ENCODE measurements around the gene DROSHA.
"Not testable (repeated sequence)": the region's sequence is repeated elsewhere in the genome, so short reads cannot be mapped to it uniquely, and the experiment has no call there.

DROSHA gene

DNA sequence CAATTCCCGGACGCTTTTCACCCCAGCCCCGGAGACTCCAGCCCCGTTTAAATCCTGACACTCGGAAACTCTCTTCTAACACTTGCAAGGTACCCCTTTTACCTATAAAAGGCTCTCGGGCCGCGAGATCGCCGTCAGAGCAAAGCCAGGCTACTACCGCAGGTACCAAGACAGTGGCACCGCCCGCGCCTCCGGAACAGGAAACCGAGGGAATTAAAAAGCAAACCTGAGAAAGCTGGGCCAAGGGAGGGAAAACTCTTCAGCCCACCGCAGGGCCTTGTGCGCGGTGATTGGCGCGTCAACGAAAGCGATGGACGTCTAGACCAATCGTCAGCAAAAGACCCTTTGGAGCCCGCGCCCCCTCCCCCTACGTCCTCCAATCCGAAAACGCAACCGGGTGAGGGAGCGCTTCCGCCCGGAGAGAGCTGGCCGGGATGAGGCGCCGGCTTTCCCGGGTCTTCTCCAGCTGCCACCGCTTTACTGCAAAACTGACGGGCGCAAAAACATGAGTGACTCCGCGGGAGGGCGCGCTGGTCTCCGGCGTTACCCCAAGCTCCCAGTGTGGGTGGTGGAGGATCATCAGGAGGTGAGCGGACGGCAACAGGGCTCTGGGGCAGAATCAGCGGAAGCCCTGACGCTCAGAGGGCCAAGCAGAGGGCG lies at the start of gene DROSHA, which contains the start of gene C5orf22:
Gene DROSHA, minus strand, starts transcription at position 206 of the 660 bp plus-strand sequence. CDS start 3,034 bp downstream, outside the sequence.
Gene C5orf22, plus strand, starts transcription at position 414 of the 660 bp plus-strand sequence. Its CDS starts 92 bp downstream, at position 506.
- DNase-seq (ENCODE audit: low read depth in 1 of 2, low spot score in 1 of 2): peak; percentile 73 to 84

GRCh38 chr5:31579558-31579957 lies 47.7 kb upstream of the DROSHA start:
- DNase-seq (ENCODE audit: low read depth in 1 of 2, low spot score in 1 of 2): no peak

DNA sequence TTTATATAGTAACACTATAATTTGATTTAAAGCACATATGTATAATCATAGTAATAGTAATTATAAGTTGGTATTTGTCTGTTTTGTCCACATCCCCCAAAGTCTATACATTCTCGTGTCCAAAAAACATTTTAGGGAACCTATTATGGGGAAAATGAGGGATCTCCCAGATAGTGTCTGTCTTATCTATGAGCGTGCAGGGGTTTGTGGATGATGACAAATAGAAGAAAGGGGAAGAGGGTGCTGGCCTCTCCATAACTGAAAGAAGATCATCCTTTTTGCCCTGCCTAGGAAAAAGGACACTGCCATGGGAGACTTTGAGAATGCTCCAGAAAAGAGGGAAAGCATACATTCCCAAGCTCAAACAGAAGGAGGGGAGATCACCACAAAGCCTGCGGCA lies 45.5 kb upstream of the DROSHA start:
- DNase-seq (ENCODE audit: low read depth in 1 of 2, low spot score in 1 of 2): no peak

GRCh38 chr5:31574772-31575171 lies 42.9 kb upstream of the DROSHA start:
- DNase-seq (ENCODE audit: low read depth in 1 of 2, low spot score in 1 of 2): no peak

DNA sequence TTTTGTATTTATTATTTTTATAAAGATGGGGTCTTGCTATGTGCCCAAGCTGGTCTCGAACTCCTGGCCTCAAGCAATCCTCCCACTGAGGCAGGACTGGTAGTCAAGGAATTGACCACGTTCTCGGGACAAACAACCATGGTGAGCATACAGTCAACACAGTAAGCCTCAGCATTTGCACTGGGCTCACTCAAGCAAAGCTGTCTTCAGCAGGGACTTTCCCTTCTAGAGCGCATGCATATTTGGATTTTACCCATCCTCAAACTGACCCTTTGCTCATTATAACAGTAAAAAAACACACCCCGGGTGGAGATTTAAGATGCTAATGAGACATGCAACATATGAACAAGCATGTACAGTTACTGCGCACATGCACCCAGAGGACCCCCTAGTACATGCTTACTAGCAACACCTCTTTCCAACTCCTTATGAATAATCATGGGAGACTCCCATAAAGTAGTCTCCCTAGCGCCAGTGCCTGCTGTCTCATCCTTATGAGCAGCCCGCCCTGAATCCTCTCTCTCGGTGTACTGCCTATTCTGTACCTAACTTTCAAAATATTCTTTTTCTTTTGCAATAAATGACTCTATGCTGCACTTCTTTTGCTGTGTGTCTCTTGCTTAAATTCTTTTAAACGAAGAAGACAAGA lies 41.7 kb upstream of the DROSHA start:
- no peak for DNase-seq (ENCODE audit: low read depth in 1 of 2, low spot score in 1 of 2)

DNA sequence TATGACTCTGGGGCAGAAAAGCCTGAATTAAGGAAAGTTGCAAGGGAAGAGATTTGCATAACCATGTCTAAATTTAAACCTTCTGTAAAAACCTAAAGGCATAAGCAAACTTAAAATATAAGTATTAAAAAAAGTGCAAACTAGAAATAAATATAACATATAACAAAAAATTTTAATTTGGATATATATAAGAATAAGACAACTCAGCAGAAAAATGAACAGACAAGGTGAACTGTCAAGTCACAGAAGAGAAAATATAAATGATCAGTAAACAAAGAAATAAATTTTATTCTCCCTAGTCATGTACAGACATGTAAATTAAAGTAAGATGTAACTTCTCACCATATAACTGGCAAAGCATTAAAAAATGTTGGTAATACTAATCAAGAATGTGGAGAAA lies 37.2 kb upstream of the DROSHA start:
- DNase-seq (ENCODE audit: low read depth in 1 of 2, low spot score in 1 of 2): no peak

- DNase-seq (ENCODE audit: low read depth in 1 of 2, low spot score in 1 of 2): no peak
Measured at GRCh38 chr5:31568302-31568835, 36.5 kb upstream of the DROSHA start.

DNA sequence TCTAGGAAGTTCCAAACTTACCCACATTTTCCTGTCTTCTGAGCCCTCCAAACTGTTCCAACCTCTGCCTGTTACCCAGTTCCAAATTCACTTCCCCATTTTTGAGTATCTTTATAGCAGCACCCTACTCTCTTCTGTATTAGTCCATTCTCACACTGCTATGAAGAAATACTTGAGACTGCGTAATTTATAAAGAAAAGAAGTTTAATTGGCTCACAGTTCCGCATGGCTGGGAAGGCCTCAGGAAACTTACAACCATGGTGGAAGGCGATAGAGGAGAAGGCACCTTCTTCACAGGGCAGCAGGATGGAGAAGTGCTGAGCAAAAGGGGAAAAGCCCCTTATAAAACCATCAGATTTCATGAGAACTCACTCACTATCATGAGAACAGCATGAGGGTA lies 34.5 kb upstream of the DROSHA start:
- not testable (repeated sequence) for DNase-seq (ENCODE audit: low read depth in 1 of 2, low spot score in 1 of 2)

DNA sequence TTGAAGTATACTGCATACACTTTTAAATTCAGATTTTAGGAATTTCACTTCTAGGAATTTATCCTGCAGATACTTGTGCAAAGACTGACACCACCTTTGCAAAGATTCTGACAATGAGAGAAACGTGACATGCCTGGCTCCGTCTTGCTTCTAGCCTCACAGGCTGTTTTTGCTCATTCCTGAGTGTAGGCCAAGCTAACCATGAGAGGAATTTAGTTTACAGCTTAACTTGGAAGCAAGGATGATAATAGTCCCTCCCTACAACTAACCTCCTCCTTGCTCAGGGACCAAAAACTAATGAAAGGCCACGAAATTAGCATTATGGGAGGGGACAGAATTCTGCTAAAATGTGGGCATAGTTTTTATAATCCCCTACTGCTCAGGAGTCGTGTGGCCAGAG lies 31.3 kb upstream of the DROSHA start:
- no peak for DNase-seq (ENCODE audit: low read depth in 1 of 2, low spot score in 1 of 2)

GRCh38 chr5:31561946-31562345 lies 30.1 kb upstream of the DROSHA start:
- no peak for DNase-seq (ENCODE audit: low read depth in 1 of 2, low spot score in 1 of 2)

GRCh38 chr5:31559942-31560341 lies 28.0 kb upstream of the DROSHA start:
- DNase-seq (ENCODE audit: low read depth in 1 of 2, low spot score in 1 of 2): no peak

GRCh38 chr5:31556461-31556860 lies 24.6 kb upstream of the DROSHA start:
- DNase-seq (ENCODE audit: low read depth in 1 of 2, low spot score in 1 of 2): no peak

DNA sequence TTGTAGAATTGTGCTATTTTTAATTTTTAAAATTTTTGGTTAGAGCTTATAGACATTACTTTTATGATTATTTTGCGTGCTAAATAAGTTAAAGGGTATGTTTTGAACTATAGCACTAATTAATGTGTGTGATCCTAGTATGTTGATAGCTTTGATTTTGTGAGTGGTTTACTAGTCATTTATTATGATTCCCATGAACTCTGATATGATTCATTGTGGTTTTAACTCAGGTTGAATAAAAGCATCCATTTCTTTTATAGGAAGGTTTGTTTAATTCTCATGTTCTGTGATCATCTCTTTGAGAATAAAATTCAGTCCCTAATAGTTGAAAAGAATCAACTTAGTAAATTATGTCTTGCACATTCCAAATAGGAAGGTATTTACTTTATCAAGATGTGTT lies 22.7 kb upstream of the DROSHA start:
- DNase-seq (ENCODE audit: low read depth in 1 of 2, low spot score in 1 of 2): no peak

DNA sequence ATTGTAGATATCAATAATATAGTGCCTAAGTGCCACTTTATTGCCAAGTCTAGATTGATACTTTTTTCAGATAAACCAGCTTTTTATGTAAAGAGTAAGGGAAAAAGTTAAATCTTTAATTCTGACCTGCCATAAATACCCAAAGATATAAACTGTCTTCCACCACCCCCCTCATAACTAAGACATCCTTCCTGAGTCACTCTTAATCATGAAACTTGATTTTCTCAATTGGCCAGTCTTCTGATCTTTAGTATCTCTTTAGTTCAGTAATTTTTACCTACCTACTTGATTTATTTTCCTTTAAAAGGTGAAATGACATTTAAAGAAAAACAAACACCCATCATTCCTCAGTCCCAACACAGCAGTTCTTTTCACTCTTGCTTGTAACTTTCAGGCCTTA lies 22.0 kb upstream of the DROSHA start:
- DNase-seq (ENCODE audit: low read depth in 1 of 2, low spot score in 1 of 2): no peak

DNA sequence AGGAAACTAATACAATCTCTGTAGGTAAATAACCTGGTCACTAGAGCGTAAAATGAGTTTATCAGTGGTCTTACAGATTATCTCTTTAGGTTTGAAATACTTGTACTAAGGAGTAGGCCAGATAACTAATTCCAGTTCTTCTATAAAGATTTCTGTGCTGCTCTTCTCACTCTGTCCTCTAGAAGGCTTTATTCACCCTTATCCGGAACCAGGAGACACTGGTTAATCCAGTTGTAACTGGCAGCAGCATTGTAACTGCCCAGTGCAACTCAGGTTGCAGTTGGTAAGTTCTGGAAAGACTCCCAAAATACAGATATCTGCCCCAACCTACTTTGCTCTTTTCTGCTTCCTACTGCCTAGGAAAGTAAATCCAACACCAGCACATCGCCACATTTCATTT lies 20.0 kb upstream of the DROSHA start:
- no peak for DNase-seq (ENCODE audit: low read depth in 1 of 2, low spot score in 1 of 2)

GRCh38 chr5:31549114-31549513 lies 17.2 kb upstream of the DROSHA start:
- not testable (repeated sequence) for DNase-seq (ENCODE audit: low read depth in 1 of 2, low spot score in 1 of 2)

- no peak for DNase-seq (ENCODE audit: low read depth in 1 of 2, low spot score in 1 of 2)
Measured at GRCh38 chr5:31537851-31538250, 6.0 kb upstream of the DROSHA start.

- no peak for DNase-seq (ENCODE audit: low read depth in 1 of 2, low spot score in 1 of 2)
Measured at GRCh38 chr5:31537349-31537748, 5.5 kb upstream of the DROSHA start.

GRCh38 chr5:31536873-31537272 lies 5.0 kb upstream of the DROSHA start:
- no peak for DNase-seq (ENCODE audit: low read depth in 1 of 2, low spot score in 1 of 2)

- no peak for DNase-seq (ENCODE audit: low read depth in 1 of 2, low spot score in 1 of 2)
Measured at GRCh38 chr5:31534527-31535046, 2.7 kb upstream of the DROSHA start.

DNA sequence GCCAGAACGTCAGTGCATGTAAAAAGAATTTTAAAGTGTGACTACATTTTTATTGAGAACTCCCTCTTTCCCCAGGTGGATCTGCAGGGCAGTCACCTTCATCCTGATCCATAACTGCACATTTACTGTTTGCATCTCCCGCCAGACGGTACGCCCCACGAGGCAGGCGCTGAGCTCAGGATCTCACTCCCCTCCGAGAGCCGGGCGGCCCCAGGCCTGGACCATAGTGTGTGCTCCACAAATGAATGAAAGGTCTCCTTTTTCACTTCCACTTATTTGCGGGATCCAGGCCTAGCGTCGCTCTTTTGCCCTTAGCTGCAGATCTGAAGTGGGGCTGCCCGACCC lies 378 bp downstream of the DROSHA start:
- DNase-seq (ENCODE audit: low read depth in 1 of 2, low spot score in 1 of 2): no peak

DNA sequence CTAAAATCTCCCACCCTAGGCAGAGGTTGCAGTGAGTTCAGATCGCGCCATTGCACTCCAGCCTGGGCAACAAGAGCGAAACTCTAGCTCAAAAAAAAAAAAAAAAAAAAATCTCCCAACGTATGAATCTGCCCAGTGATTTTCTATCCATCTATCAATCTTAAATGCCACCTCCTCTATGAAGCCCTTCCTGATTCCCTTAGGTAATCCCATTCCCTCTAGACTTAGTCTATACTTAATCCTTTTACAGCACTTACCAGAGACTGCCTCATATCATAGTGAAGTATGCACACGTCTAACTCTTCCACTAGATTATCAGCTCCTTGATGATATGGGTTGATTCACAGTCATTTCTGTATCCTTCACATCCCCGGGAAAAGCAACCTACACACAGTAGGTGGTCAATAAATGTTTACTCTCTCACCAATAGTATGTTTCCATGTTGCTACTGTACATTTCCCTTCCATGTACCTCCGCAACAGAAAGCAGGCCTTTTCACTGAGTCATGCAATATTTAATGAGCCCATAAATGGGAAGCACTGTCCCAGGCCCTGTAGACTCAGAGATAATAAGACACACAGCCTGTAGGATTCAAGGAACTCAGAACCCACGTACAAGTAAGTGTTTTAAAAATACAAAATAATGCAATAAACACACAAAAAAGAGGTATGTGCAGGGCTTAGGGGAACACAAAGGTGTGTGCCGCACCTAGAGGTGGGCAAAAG lies 1.2 kb downstream of the DROSHA start:
- no peak for DNase-seq (ENCODE audit: low read depth in 1 of 2, low spot score in 1 of 2)

All from stimulated activated CD4-positive, alpha-beta T cell treated with anti-CD3 and anti-CD28 coated beads, Interleukin-15, amount 100 ng/mL, for 1 hour (primary cell).